Liver (tissue), 9 donors: ENCODE measurements around the gene CENPO. TPM values are rescaled to one million over a fixed set of nuclear protein-coding genes. Genes with fewer than 3 reads are reported as not detected.

Source experiments
- DNase-seq: peaks from one replicate; pipeline ENCODE4 v3.0.0-alpha.2; 2017; ENCODE audit warnings: low spot score
- H3K27ac ChIP-seq, 2 donors: one replicate each; pipeline ENCODE4 v1.7.0; 2013; ENCODE audit warnings: inconsistent platforms in 2 of 2, low read length in 2 of 2, control low read depth in 1 of 2, low read depth in 1 of 2, mild to moderate bottlenecking in 1 of 2
- H3K27me3 ChIP-seq, 4 donors: one replicate each; pipeline versions ENCODE4 v1.6.1 to v1.7.0; 2013; ENCODE audit warnings: low read length in 3 of 4, inconsistent platforms in 1 of 4, mild to moderate bottlenecking in 1 of 4, moderate library complexity in 1 of 4; ENCODE audit not compliant: control insufficient read depth in 4 of 4, insufficient read depth in 4 of 4
- H3K36me3 ChIP-seq, 4 donors: one replicate each; pipeline versions ENCODE4 v1.6.1 to v1.7.0; 2013; ENCODE audit warnings: low read length in 3 of 4, mild to moderate bottlenecking in 3 of 4, low read depth in 1 of 4, moderate library complexity in 1 of 4; ENCODE audit not compliant: control insufficient read depth in 4 of 4, insufficient read depth in 3 of 4
- H3K4me1 ChIP-seq, 4 donors: one replicate each; pipeline versions ENCODE4 v1.6.1 to v1.7.0; 2013; ENCODE audit warnings: low read length in 3 of 4, mild to moderate bottlenecking in 3 of 4, moderate library complexity in 1 of 4; ENCODE audit not compliant: control insufficient read depth in 4 of 4, insufficient read depth in 4 of 4
- H3K4me3 ChIP-seq, 3 donors: one replicate each; pipeline versions ENCODE4 v1.6.1 to v1.7.0; 2013; ENCODE audit warnings: low read length in 3 of 3, control low read depth in 1 of 3, low read depth in 1 of 3, mild to moderate bottlenecking in 1 of 3
- H3K9ac ChIP-seq, 2 donors: one replicate each; pipeline ENCODE4 v1.7.0; 2013; ENCODE audit warnings: low read length in 2 of 2, mild to moderate bottlenecking in 2 of 2, moderate library complexity in 2 of 2, control low read depth in 1 of 2, low read depth in 1 of 2
- H3K9me3 ChIP-seq, 4 donors: one replicate each; pipeline versions ENCODE4 v1.6.1 to v1.7.0; 2013; ENCODE audit warnings: low read length in 3 of 4; ENCODE audit not compliant: control insufficient read depth in 4 of 4
- EGR1 ChIP-seq, 2 donors: IDR thresholded peaks; 2 replicates each; pipeline ENCODE4 v1.6.1; 2016 to 2018; ENCODE audit warnings: antibody characterized with exemption in 2 of 2, low read depth in 2 of 2
- FOXA1 ChIP-seq: IDR thresholded peaks from 2 replicates; pipeline ENCODE4 v1.6.1; 2016; ENCODE audit warnings: antibody characterized with exemption
- FOXA2 ChIP-seq: IDR thresholded peaks from 2 replicates; pipeline ENCODE4 v1.6.1; 2016; ENCODE audit warnings: antibody characterized with exemption
- HNF4A ChIP-seq, 2 donors: conservative IDR thresholded peaks; 2 replicates each; pipeline ENCODE4 v1.6.1; 2016; ENCODE audit warnings: antibody characterized with exemption in 2 of 2, mild to moderate bottlenecking in 2 of 2
- HNF4G ChIP-seq: IDR thresholded peaks from 2 replicates; pipeline ENCODE4 v1.6.1; 2016; ENCODE audit warnings: antibody characterized with exemption
- JUND ChIP-seq, 2 donors: IDR thresholded peaks; 2 replicates each; pipeline ENCODE4 v1.6.1; 2016; ENCODE audit warnings: antibody characterized with exemption in 2 of 2
- NR2F2 ChIP-seq: IDR thresholded peaks from 2 replicates; pipeline ENCODE4 v1.6.1; 2016; ENCODE audit warnings: antibody characterized with exemption
- RAD21 ChIP-seq, 2 donors: IDR thresholded peaks; 2 replicates each; pipeline ENCODE4 v1.6.1; 2016; ENCODE audit warnings: antibody characterized with exemption in 2 of 2, mild to moderate bottlenecking in 2 of 2
- RXRA ChIP-seq, 2 donors: IDR thresholded peaks; 2 replicates each; pipeline ENCODE4 v1.6.1; 2017 to 2018; ENCODE audit warnings: antibody characterized with exemption in 2 of 2, mild to moderate bottlenecking in 1 of 2
- SP1 ChIP-seq: IDR thresholded peaks from 2 replicates; pipeline ENCODE4 v1.6.1; 2018; ENCODE audit warnings: antibody characterized with exemption, mild to moderate bottlenecking
- TAF1 ChIP-seq: conservative IDR thresholded peaks from 2 replicates; pipeline ENCODE4 v1.6.1; 2016; ENCODE audit warnings: antibody characterized with exemption, mild to moderate bottlenecking
- YY1 ChIP-seq: IDR thresholded peaks from 2 replicates; pipeline ENCODE4 v1.6.1; 2016; ENCODE audit warnings: antibody characterized with exemption, mild to moderate bottlenecking
- WGBS: extraction: QIAGEN DNeasy Blood & Tissue Kit; methylation state at CpG from one replicate; pipeline ENCODE4 v1.1.7; 2013; 5-methylcytosine and 5-hydroxymethylcytosine counted together
- polyA plus RNA-seq, 2 donors: library from polyadenylated mRNA; stranded (reverse) in 1 of 2; unstranded in 1 of 2; fragments of 200-250 nt in 1 of 2; fragments of >200 nt in 1 of 2; fragmentation: Nextera tagmentation in 1 of 2; extraction: Ambion mirVana in 1 of 2; gene quantifications; one replicate each; pipeline versions ENCODE4 v1.2.1 to v1.2.3, GENCODE V29; 2013 to 2015
- total RNA-seq, 2 donors: library from RNA; depleted of rRNA; stranded (reverse); fragments of >200 nt; gene quantifications; one replicate each; pipeline ENCODE4 v1.2.3, GENCODE V29; 2014
- TF ChIP-seq, protein P1 (sequence below): fragments of 150-350 bp; IDR thresholded peaks from 2 replicates; pipeline ENCODE4 v1.5.1; 2017; ENCODE audit warnings: improper control_type of control experiment, low read depth, low read length; ENCODE audit not compliant: missing input control
- TF ChIP-seq, protein P2 (sequence below): IDR thresholded peaks from 2 replicates; pipeline ENCODE4 v1.6.1; 2016; ENCODE audit warnings: antibody characterized with exemption
- TF ChIP-seq, protein P3 (sequence below): IDR thresholded peaks from 2 replicates; pipeline ENCODE4 v1.6.1; 2016; ENCODE audit warnings: antibody characterized with exemption
- TF ChIP-seq, protein P4 (sequence below): IDR thresholded peaks from 2 replicates; pipeline ENCODE4 v1.6.1; 2016; ENCODE audit warnings: antibody characterized with exemption, mild to moderate bottlenecking
- donor health status: healthy.
- donor health status: healthy.
- donor health status: healthy.
- donor health status: healthy.
- donor health status: healthy.

CENPO gene
- total and polyA plus RNA-seq, 4 donors, result 2.2 to 17.8 (median 3.2) TPM

DNA sequence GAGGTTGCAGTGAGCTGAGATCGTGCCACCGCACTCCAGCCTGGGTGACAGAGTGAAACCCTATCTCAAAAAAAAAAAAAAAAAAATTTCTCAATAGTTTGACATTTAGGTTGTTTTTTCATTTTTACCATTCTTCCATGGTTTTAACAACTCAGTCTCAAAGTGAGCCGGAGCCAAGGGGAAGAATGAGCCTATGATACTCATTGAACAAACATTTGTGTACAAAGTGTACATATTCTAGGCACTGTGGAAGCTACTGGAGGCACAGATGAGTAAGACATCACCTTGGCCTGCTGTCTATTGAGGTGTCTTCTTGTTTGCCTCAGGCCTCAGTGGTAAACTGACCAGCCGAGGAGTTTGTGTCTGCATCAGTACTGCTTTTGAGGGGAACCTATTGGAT, 21.9 kb downstream of the CENPO start (continued):
- no peak for TF ChIP-seq RXRA (IDR thresholded peaks at IDR 0.05)
- TF ChIP-seq, protein P1, sequence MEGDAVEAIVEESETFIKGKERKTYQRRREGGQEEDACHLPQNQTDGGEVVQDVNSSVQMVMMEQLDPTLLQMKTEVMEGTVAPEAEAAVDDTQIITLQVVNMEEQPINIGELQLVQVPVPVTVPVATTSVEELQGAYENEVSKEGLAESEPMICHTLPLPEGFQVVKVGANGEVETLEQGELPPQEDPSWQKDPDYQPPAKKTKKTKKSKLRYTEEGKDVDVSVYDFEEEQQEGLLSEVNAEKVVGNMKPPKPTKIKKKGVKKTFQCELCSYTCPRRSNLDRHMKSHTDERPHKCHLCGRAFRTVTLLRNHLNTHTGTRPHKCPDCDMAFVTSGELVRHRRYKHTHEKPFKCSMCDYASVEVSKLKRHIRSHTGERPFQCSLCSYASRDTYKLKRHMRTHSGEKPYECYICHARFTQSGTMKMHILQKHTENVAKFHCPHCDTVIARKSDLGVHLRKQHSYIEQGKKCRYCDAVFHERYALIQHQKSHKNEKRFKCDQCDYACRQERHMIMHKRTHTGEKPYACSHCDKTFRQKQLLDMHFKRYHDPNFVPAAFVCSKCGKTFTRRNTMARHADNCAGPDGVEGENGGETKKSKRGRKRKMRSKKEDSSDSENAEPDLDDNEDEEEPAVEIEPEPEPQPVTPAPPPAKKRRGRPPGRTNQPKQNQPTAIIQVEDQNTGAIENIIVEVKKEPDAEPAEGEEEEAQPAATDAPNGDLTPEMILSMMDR, result no peak

DNA sequence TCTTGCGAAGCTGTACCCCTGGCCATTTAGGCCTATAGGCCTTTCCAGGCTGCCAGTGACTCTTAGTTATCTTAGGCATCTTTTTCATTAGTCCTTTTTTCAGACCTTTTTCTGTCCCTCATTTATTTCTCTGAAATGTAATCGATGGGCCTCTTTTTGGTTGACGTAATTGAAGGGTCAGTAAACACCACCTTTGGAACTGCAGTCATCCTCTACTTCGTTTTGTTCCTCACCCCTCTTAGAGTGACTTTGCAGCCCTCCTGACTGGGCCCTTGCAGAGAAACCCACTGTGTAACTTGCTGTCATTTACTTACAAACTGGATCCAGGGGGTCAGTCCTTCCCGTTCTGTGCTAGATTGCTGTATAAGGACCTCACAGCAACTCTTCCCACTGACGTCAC, 23.2 kb downstream of the CENPO start:
- TF ChIP-seq HNF4G, result peak; percentile 17
- peak; percentile 33 to 58 for TF ChIP-seq HNF4A (conservative IDR thresholded peaks at IDR 0.05)
- TF ChIP-seq, protein P2, sequence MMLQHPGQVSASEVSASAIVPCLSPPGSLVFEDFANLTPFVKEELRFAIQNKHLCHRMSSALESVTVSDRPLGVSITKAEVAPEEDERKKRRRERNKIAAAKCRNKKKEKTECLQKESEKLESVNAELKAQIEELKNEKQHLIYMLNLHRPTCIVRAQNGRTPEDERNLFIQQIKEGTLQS, result no peak
- TF ChIP-seq, protein P3, sequence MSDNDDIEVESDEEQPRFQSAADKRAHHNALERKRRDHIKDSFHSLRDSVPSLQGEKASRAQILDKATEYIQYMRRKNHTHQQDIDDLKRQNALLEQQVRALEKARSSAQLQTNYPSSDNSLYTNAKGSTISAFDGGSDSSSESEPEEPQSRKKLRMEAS, result no peak
- no peak for TF ChIP-seq TAF1
- TF ChIP-seq JUND (IDR thresholded peaks at IDR 0.05), result peak in 1 of 2 donors; percentile 28
- TF ChIP-seq, protein P4, sequence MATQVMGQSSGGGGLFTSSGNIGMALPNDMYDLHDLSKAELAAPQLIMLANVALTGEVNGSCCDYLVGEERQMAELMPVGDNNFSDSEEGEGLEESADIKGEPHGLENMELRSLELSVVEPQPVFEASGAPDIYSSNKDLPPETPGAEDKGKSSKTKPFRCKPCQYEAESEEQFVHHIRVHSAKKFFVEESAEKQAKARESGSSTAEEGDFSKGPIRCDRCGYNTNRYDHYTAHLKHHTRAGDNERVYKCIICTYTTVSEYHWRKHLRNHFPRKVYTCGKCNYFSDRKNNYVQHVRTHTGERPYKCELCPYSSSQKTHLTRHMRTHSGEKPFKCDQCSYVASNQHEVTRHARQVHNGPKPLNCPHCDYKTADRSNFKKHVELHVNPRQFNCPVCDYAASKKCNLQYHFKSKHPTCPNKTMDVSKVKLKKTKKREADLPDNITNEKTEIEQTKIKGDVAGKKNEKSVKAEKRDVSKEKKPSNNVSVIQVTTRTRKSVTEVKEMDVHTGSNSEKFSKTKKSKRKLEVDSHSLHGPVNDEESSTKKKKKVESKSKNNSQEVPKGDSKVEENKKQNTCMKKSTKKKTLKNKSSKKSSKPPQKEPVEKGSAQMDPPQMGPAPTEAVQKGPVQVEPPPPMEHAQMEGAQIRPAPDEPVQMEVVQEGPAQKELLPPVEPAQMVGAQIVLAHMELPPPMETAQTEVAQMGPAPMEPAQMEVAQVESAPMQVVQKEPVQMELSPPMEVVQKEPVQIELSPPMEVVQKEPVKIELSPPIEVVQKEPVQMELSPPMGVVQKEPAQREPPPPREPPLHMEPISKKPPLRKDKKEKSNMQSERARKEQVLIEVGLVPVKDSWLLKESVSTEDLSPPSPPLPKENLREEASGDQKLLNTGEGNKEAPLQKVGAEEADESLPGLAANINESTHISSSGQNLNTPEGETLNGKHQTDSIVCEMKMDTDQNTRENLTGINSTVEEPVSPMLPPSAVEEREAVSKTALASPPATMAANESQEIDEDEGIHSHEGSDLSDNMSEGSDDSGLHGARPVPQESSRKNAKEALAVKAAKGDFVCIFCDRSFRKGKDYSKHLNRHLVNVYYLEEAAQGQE, result no peak
- peak; percentile 24 for TF ChIP-seq SP1
- H3K9ac ChIP-seq, result no peak overlapping the region
- WGBS, result 66% methylated on average over 6 of the region's 6 CpGs
- no peaks in the 10 kb centered on the region for H3K9me3 ChIP-seq
- no peaks in the 10 kb centered on the region for H3K27me3 ChIP-seq
- peaks cover 0 to 1% (median 0%) of the 10 kb centered on the region in 4 donors for H3K4me1 ChIP-seq
- peaks cover 0 to 14% (median 1%) of the 10 kb centered on the region in 4 donors for H3K36me3 ChIP-seq
- DNase-seq, result peak; percentile 37
- no peak overlapping the region for H3K4me3 ChIP-seq
- no peak overlapping the region for H3K27ac ChIP-seq

DNA sequence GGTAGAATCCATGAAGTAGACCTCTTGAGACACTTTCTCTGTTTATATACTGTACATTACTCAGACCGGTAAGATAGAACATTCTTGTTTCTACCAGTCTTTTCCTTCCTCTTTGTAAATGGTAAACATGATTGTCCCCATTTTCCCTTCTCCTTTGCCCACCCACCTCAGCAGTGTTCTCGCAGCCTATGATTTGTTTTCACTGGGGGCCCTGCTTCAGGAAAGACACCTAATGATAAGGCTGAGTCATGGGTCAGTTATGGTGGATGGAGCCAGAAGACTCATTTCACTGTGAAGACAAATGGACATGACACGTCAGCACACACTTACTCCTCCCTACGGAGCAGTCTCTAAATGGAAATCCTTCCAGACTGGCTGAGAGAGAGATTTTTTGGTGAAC, 23.7 kb downstream of the CENPO start:
- 89% methylated on average over 4 of the region's 4 CpGs for WGBS
- Histone ChIP-seq H3K4me1 (peaks cover 0 to 1% (median 0%) of the 10 kb centered on the region in 4 donors), H3K9me3 (no peaks in the 10 kb centered on the region), H3K36me3 (peaks cover 0 to 14% (median 1%) of the 10 kb centered on the region in 4 donors), H3K27me3 (no peaks in the 10 kb centered on the region), H3K27ac (no peak overlapping the region), H3K9ac (no peak overlapping the region), H3K4me3 (no peak overlapping the region)
- peak; percentile 30 for DNase-seq
- TF ChIP-seq NR2F2 (no peak), TAF1 (no peak), RXRA (IDR thresholded peaks at IDR 0.05) (no peak), EGR1 (IDR thresholded peaks at IDR 0.05; ENCODE audit: low read depth in 2 of 2) (no peak), FOXA2 (no peak), YY1 (no peak), HNF4G (no peak), HNF4A (conservative IDR thresholded peaks at IDR 0.05) (no peak), FOXA1 (no peak), RAD21 (IDR thresholded peaks at IDR 0.05) (no peak), JUND (IDR thresholded peaks at IDR 0.05) (no peak), SP1 (no peak)
- TF ChIP-seq, protein P2, result no peak
- TF ChIP-seq, protein P3, result no peak
- TF ChIP-seq, protein P1, result no peak
- TF ChIP-seq, protein P4, result no peak
